GM23248 (cell line): ENCODE data around the gene CACNB2.

Experiments used
- EZH2 ChIP-seq: fragments of 200-600 bp; sonication (generic); IDR thresholded peaks from 2 replicates; pipeline ENCODE4 v1.6.1; 2018; ENCODE audit warnings: antibody characterized with exemption, mild to moderate bottlenecking; ENCODE audit not compliant: insufficient read depth, poor library complexity, severe bottlenecking
- EZH2phosphoT487 ChIP-seq: fragments of 200-600 bp; sonication (generic); IDR thresholded peaks from 2 replicates; pipeline ENCODE4 v1.6.1; 2018; ENCODE audit warnings: antibody characterized with exemption, moderate library complexity, mild to moderate bottlenecking, low read depth; ENCODE audit not compliant: insufficient read depth

DNA sequence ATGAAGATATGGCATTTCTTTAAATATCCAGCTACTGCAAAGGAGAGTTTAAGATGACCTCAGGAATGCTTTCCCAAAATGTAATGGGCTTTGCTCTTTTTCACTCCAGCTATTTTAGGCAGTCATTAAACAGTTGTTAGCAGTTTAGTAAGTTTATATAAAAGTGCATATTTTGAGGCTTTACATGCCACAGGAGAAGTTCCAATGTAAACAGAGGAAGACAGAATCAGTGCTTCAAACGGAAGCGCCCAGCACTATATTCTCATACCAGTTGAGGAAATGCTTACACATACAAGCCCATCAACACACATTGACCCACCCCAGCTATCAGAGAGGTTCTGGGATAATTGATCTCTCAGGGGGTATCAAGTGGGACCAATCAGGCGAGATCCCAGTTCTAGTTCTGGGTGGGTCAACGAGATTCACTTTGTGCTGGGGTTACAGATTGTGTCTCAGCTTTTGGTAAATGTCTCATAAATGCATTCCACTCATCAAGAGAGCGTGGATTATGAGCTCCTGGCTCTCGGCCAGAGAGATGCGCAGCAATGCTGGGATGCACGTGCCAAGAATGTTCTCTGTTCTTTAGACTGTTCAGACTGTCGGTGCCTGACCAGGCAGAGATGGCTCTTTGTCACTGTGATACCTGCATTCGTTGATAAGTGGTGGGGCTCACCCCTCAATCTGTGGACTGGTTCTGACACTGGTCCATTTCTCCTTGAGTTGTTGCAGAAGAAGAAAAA lies 55.0 kb downstream of the CACNB2 start:
- no peak for TF ChIP-seq EZH2
- 0 out of 2 replicates have a peak, but pooled peaks have one; percentile 72 for TF ChIP-seq EZH2phosphoT487
